H1 (cell line): ENCODE data around the gene KDM1A. TPM values are rescaled to one million over a fixed set of nuclear protein-coding genes. Genes with fewer than 3 reads are reported as not detected.

Experiments used
- BRCA1 ChIP-seq: IDR thresholded peaks from 2 replicates; pipeline ENCODE4 v1.6.1; 2012; ENCODE audit warnings: low read depth, low read length, improper control_type of control experiment
- CBX5 ChIP-seq: fragments of 300-800, 300-1000 bp; sonication (generic); IDR thresholded peaks from 2 replicates; pipeline ENCODE4 v1.7.1; 2016; ENCODE audit warnings: antibody characterized with exemption, low read length, low read depth
- CBX8 ChIP-seq: fragments of 300-800, 300-1000 bp; sonication (generic); IDR thresholded peaks from 2 replicates; pipeline ENCODE4 v1.7.1; 2016; ENCODE audit warnings: low read depth, low read length, borderline replicate concordance
- CHD7 ChIP-seq: fragments of 300-600 bp; sonication (generic); IDR thresholded peaks from 2 replicates; pipeline ENCODE4 v1.7.1; 2012; ENCODE audit warnings: low read length, moderate library complexity, mild to moderate bottlenecking, inconsistent platforms; ENCODE audit not compliant: insufficient replicate concordance
- CREB1 ChIP-seq: IDR thresholded peaks from 2 replicates; pipeline ENCODE4 v1.6.1; 2012; ENCODE audit warnings: inconsistent platforms
- EGR1 ChIP-seq: IDR thresholded peaks from 2 replicates; pipeline ENCODE4 v1.6.1; 2011; ENCODE audit warnings: low read depth, low read length, borderline replicate concordance
- FOSL1 ChIP-seq: IDR thresholded peaks from 2 replicates; pipeline ENCODE4 v1.6.1; 2011; ENCODE audit warnings: mild to moderate bottlenecking, low read depth, low read length, moderate library complexity; ENCODE audit not compliant: insufficient read depth
- JUN ChIP-seq: IDR thresholded peaks from 2 replicates; pipeline ENCODE4 v1.6.1; 2011; ENCODE audit warnings: low read depth, mild to moderate bottlenecking, improper control_type of control experiment, low read length
- POLR2A ChIP-seq, 2 experiments: IDR thresholded peaks; 1 replicate in 1 of 2; 2 replicates in 1 of 2; pipeline ENCODE4 v1.6.1; 2011; ENCODE audit warnings: low read depth in 2 of 2, low read length in 2 of 2, mild to moderate bottlenecking in 2 of 2; ENCODE audit errors: control extremely low read depth in 1 of 2
- RXRA ChIP-seq: IDR thresholded peaks from 2 replicates; pipeline ENCODE4 v1.6.1; 2011; ENCODE audit warnings: low read depth, mild to moderate bottlenecking, low read length, moderate library complexity; ENCODE audit not compliant: insufficient read depth
- SIRT6 ChIP-seq: IDR thresholded peaks from one replicate; pipeline ENCODE4 v1.7.1; 2012; ENCODE audit warnings: low read length, inconsistent platforms
- USF2 ChIP-seq: IDR thresholded peaks from 2 replicates; pipeline ENCODE4 v1.6.1; 2011; ENCODE audit warnings: low read length, improper control_type of control experiment
- polyA plus RNA-seq, 7 experiments: library from polyadenylated mRNA; depleted of rRNA in 3 of 7; stranded (reverse) in 5 of 7; unstranded in 2 of 7; fragments of >200 nt in 5 of 7; fragments of 200-250 nt in 2 of 7; gene quantifications; 1 replicate in 5 of 7; 2 replicates in 1 of 7; 4 replicates in 1 of 7; pipeline versions ENCODE4 v1.2.1 to v1.2.3, GENCODE V29; 2011 to 2013; ENCODE audit warnings: missing spikeins in 2 of 7, mixed read lengths in 2 of 7
- total RNA-seq: library from RNA; stranded (reverse); fragmentation: NEBNext Ultra II Directional; extraction: Animal tissue kit (Norgen Biotek cat#: 25700); gene quantifications from 2 replicates; pipeline ENCODE4 v1.2.1, GENCODE V29; 2021

Gene KDM1A
- total and polyA plus RNA-seq, 2 of the 8 experiments (the other 6 are each of a cell fraction or from before 2014, with no cell fraction given) = 216 to 275 TPM

- TF ChIP-seq CHD7 (no peak), RXRA (no peak), POLR2A (IDR thresholded peaks at IDR 0.05; ENCODE audit: control extremely low read depth in 1 of 2, low read depth in 2 of 2, low read length in 2 of 2) (no peak), CREB1 (no peak), BRCA1 (no peak), CBX5 (no peak), SIRT6 (no peak), CBX8 (no peak), JUN (no peak), EGR1 (no peak), FOSL1 (no peak), USF2 (no peak)
Observed at GRCh38 chr1:23066075-23066474, 46.8 kb downstream of the KDM1A start (continued).
